HepG2 (cell line): ENCODE data around the gene CTF1. TPM values are rescaled to one million over a fixed set of nuclear protein-coding genes. Genes with fewer than 3 reads are reported as not detected.

ENCODE experiments used
- ARID5B ChIP-seq: IDR thresholded peaks from 2 replicates; pipeline ENCODE4 v1.4.0; 2020; ENCODE audit warnings: mild to moderate bottlenecking, missing genetic modification reagents
- CBX1 ChIP-seq: IDR thresholded peaks from one replicate; pipeline ENCODE4 v1.6.1; 2016; ENCODE audit warnings: antibody characterized with exemption, low read depth
- FOXA1 ChIP-seq, 2 experiments: fragments of 450-650 bp in 1 of 2; sonication (generic) in 1 of 2; formaldehyde crosslinking in 1 of 2; IDR thresholded peaks; 2 replicates each; pipeline versions ENCODE4 v1.4.0 to v1.6.1; 2016 to 2020; ENCODE audit warnings: missing genetic modification reagents in 1 of 2
- GTF3A ChIP-seq: sonication (generic); formaldehyde crosslinking; conservative IDR thresholded peaks from 2 replicates; pipeline ENCODE4 v1.4.0; 2020; ENCODE audit warnings: mild to moderate bottlenecking, missing genetic modification reagents
- KDM3A ChIP-seq: IDR thresholded peaks from 2 replicates; pipeline ENCODE4 v1.6.1; 2018; ENCODE audit warnings: low read depth, missing compliant biosample characterization
- MAX ChIP-seq: IDR thresholded peaks from 2 replicates; pipeline ENCODE4 v1.6.1; 2012; ENCODE audit warnings: inconsistent platforms
- PBX2 ChIP-seq: IDR thresholded peaks from 2 replicates; pipeline ENCODE4 v1.6.1; 2016; ENCODE audit warnings: control low read depth
- PRDM10 ChIP-seq: sonication (generic); formaldehyde crosslinking; IDR thresholded peaks from 2 replicates; pipeline ENCODE4 v1.4.0; 2020; ENCODE audit warnings: low read depth, missing genetic modification reagents
- SCMH1 ChIP-seq: sonication (generic); formaldehyde crosslinking; IDR thresholded peaks from 2 replicates; pipeline ENCODE4 v1.9.0; 2021; ENCODE audit warnings: missing genetic modification reagents, mild to moderate bottlenecking, borderline replicate concordance
- ZNF143 ChIP-seq: sonication (generic); formaldehyde crosslinking; IDR thresholded peaks from 2 replicates; pipeline ENCODE4 v1.4.0; 2020; ENCODE audit warnings: missing genetic modification reagents
- ZNF296 ChIP-seq: sonication (generic); formaldehyde crosslinking; conservative IDR thresholded peaks from 2 replicates; pipeline ENCODE4 v1.5.0; 2020; ENCODE audit warnings: mild to moderate bottlenecking, missing genetic modification reagents
- ZNF317 ChIP-seq: sonication (generic); formaldehyde crosslinking; IDR thresholded peaks from 2 replicates; pipeline ENCODE4 v1.5.0; 2020; ENCODE audit warnings: mild to moderate bottlenecking, missing genetic modification reagents
- ZNF343 ChIP-seq: sonication (generic); formaldehyde crosslinking; IDR thresholded peaks from 2 replicates; pipeline ENCODE4 v1.4.0; 2020; ENCODE audit warnings: mild to moderate bottlenecking, missing genetic modification reagents
- ZNF431 ChIP-seq: sonication (generic); formaldehyde crosslinking; IDR thresholded peaks from 2 replicates; pipeline ENCODE4 v1.9.0; 2022; ENCODE audit warnings: missing genetic modification reagents, low read depth, mild to moderate bottlenecking, borderline replicate concordance
- ZNF563 ChIP-seq: sonication (generic); formaldehyde crosslinking; IDR thresholded peaks from 2 replicates; pipeline ENCODE4 v1.8.0; 2022; ENCODE audit warnings: mild to moderate bottlenecking, moderate library complexity, missing genetic modification reagents
- ZNF746 ChIP-seq: sonication (generic); formaldehyde crosslinking; IDR thresholded peaks from 2 replicates; pipeline ENCODE4 v1.8.0; 2022; ENCODE audit warnings: mild to moderate bottlenecking, missing genetic modification reagents
- ZNF75D ChIP-seq: sonication (generic); formaldehyde crosslinking; IDR thresholded peaks from 2 replicates; pipeline ENCODE4 v1.8.1; 2023; ENCODE audit warnings: missing genetic modification reagents, mild to moderate bottlenecking, borderline replicate concordance
- ZSCAN20 ChIP-seq: sonication (generic); formaldehyde crosslinking; IDR thresholded peaks from 2 replicates; pipeline ENCODE4 v1.4.0; 2020; ENCODE audit warnings: missing genetic modification reagents, mild to moderate bottlenecking, borderline replicate concordance
- polyA plus RNA-seq, 8 experiments: library from polyadenylated mRNA; depleted of rRNA in 3 of 8; stranded (reverse) in 7 of 8; unstranded in 1 of 8; fragments of >200 nt; fragmentation: Illumina TruSeq in 4 of 8; extraction: Trizol in 4 of 8; gene quantifications; 2 replicates each; pipeline versions ENCODE4 v1.2.1 to v1.2.3, GENCODE V29; 2011 to 2016; ENCODE audit warnings: low read depth in 4 of 8, missing spikeins in 1 of 8, mixed read lengths in 1 of 8; ENCODE audit not compliant: insufficient read depth in 1 of 8
- total RNA-seq, 5 experiments: library from RNA; depleted of rRNA; stranded (reverse); fragments of >200 nt; fragmentation: Illumina TruSeq; extraction: Trizol; gene quantifications; 2 replicates each; pipeline ENCODE4 v1.2.3, GENCODE V29; 2016; ENCODE audit warnings: low read depth in 1 of 5
- TF ChIP-seq, protein P1 (sequence below): sonication (generic); formaldehyde crosslinking; IDR thresholded peaks from 2 replicates; pipeline ENCODE4 v1.5.1; 2020; ENCODE audit warnings: mild to moderate bottlenecking, missing genetic modification reagents, moderate library complexity

CTF1 gene
- total and polyA plus RNA-seq, 2 of the 13 experiments (the other 11 are each of a cell fraction or from before 2014, with no cell fraction given) = 0.13 to 1.8 TPM

GRCh38 chr16:30921748-30922419, 25.5 kb downstream of the CTF1 start (continued):
- TF ChIP-seq ARID5B (0 out of 2 replicates have a peak, but pooled peaks have one; percentile 35), SCMH1 (CRISPR knock-in tag) (no peak), CBX1 (no peak), PRDM10 (CRISPR knock-in tag) (no peak; the same call in 1 of the 2 replicates), ZNF746 (CRISPR knock-in tag) (no peak), ZSCAN20 (no peak), ZNF317 (CRISPR knock-in tag) (no peak), MAX (no peak; the same call in 1 of the 2 replicates), PBX2 (CRISPR knock-in tag) (no peak), ZNF343 (peak; percentile 52), GTF3A (CRISPR knock-in tag) (no peak; the same call in 1 of the 2 replicates), ZNF563 (CRISPR knock-in tag) (no peak; the same call in 1 of the 2 replicates), ZNF431 (CRISPR knock-in tag) (no peak), FOXA1 (IDR thresholded peaks at IDR 0.05) (no peak), FOXA1 (CRISPR knock-in tag; IDR thresholded peaks at IDR 0.05) (0 out of 2 replicates have a peak, but pooled peaks have one; percentile 22), ZNF143 (CRISPR knock-in tag) (no peak), KDM3A (CRISPR knock-in tag) (no peak; the same call in 1 of the 2 replicates), ZNF296 (CRISPR knock-in tag) (no peak; the same call in 1 of the 2 replicates), ZNF75D (CRISPR knock-in tag) (no peak)
- TF ChIP-seq, protein P1, sequence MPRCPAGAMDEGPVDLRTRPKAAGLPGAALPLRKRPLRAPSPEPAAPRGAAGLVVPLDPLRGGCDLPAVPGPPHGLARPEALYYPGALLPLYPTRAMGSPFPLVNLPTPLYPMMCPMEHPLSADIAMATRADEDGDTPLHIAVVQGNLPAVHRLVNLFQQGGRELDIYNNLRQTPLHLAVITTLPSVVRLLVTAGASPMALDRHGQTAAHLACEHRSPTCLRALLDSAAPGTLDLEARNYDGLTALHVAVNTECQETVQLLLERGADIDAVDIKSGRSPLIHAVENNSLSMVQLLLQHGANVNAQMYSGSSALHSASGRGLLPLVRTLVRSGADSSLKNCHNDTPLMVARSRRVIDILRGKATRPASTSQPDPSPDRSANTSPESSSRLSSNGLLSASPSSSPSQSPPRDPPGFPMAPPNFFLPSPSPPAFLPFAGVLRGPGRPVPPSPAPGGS = peak; percentile 73; the same call in 1 of the 2 replicates
